ENCODE measurements around the gene TSKS. TPM values are rescaled to one million over a fixed set of nuclear protein-coding genes. Genes with fewer than 3 reads are reported as not detected.
A peak's percentile ranks its signal among the peaks of the same experiment; 100 is the strongest.

Gene TSKS
- total RNA-seq = not detected

DNA sequence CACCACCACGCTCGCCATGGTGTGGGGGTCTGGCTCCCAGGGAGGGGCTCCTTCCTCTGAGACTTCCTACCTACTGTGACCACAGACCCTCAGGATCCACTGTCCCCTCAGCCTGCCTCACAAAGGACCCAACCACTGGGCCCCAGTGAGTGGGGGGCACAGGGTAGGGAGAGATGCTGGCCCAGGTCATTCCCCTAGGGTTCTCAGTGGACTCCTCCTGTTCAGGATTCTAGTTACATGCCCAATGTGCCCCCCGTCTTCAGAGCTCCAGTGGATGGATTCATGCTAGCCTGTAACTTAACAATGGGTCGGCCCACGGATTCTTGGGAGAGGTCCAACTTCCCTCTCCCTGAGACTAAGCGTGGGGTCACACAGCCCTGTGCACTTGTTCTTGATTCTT, at the start of gene TSKS:
TSKS (minus strand) TSS at position 77 of the 400 bp plus-strand sequence; CDS start at position 18, 59 bp downstream.
- Histone ChIP-seq H3K27ac (no peak within 1 kb of the TSS), H3K4me1 (peaks cover 13% of the 10 kb centered on the region), H3K27me3 (no peaks in the 10 kb centered on the region), H3K9ac (ENCODE audit: low read depth in 2 of 2, low read length in 2 of 2) (no peak within 1 kb of the TSS), H3K36me3 (no peaks in the 10 kb centered on the region), H3K9me3 (no peaks in the 10 kb centered on the region), H3K4me3 (no peak within 1 kb of the TSS)
- intact Hi-C loops (cut with DNase I) = no loop called here
- DNase-seq = no peak
- TF ChIP-seq CTCF (IDR thresholded peaks at IDR 0.05) = no peak

- Histone ChIP-seq H3K36me3 (no peaks in the 10 kb centered on the region), H3K9me3 (no peaks in the 10 kb centered on the region), H3K27me3 (no peaks in the 10 kb centered on the region), H3K4me3 (peak overlapping the region; percentile 63), H3K4me1 (no peaks in the 10 kb centered on the region), H3K27ac (peak overlapping the region; percentile 76), H3K9ac (ENCODE audit: low read depth in 2 of 2, low read length in 2 of 2) (peak overlapping the region; percentile 45 to 79)
- no peak for DNase-seq
- intact Hi-C loops (cut with DNase I) = loop anchor here (10.0 kb wide), 1 partner anchor 52 kb away; the partner anchor contains the start of gene PNKP
- no peak for TF ChIP-seq CTCF (IDR thresholded peaks at IDR 0.05)
Measured at GRCh38 chr19:49812452-49812996, 49.4 kb upstream of the TSKS start.

GRCh38 chr19:49811328-49811727, 48.2 kb upstream of the TSKS start:
- DNase-seq = no peak
- H3K36me3 ChIP-seq = no peaks in the 10 kb centered on the region
- no peak for TF ChIP-seq CTCF (IDR thresholded peaks at IDR 0.05)
- no peak overlapping the region for H3K27ac ChIP-seq
- intact Hi-C loops (cut with DNase I) = loop anchor here (10.0 kb wide), 1 partner anchor 53 kb away; the partner anchor contains the start of gene PNKP
- no peak overlapping the region for H3K9ac ChIP-seq (ENCODE audit: low read depth in 2 of 2, low read length in 2 of 2)
- H3K9me3 ChIP-seq = no peaks in the 10 kb centered on the region
- no peak overlapping the region for H3K4me3 ChIP-seq
- H3K4me1 ChIP-seq = no peaks in the 10 kb centered on the region
- no peaks in the 10 kb centered on the region for H3K27me3 ChIP-seq

- intact Hi-C loops (cut with DNase I) = loop anchor here (10.0 kb wide), 1 partner anchor 55 kb away; the partner anchor contains the start of gene PNKP
- no peaks in the 10 kb centered on the region for H3K9me3 ChIP-seq
- no peak for DNase-seq
- TF ChIP-seq CTCF (IDR thresholded peaks at IDR 0.05) = no peak
- peak overlapping the region; percentile 52 for H3K27ac ChIP-seq
- peak overlapping the region; percentile 5 to 67 for H3K9ac ChIP-seq (ENCODE audit: low read depth in 2 of 2, low read length in 2 of 2)
- H3K36me3 ChIP-seq = no peaks in the 10 kb centered on the region
- no peaks in the 10 kb centered on the region for H3K27me3 ChIP-seq
- no peaks in the 10 kb centered on the region for H3K4me1 ChIP-seq
- H3K4me3 ChIP-seq = no peak overlapping the region
Measured at GRCh38 chr19:49809941-49810389, 46.9 kb upstream of the TSKS start.

DNA sequence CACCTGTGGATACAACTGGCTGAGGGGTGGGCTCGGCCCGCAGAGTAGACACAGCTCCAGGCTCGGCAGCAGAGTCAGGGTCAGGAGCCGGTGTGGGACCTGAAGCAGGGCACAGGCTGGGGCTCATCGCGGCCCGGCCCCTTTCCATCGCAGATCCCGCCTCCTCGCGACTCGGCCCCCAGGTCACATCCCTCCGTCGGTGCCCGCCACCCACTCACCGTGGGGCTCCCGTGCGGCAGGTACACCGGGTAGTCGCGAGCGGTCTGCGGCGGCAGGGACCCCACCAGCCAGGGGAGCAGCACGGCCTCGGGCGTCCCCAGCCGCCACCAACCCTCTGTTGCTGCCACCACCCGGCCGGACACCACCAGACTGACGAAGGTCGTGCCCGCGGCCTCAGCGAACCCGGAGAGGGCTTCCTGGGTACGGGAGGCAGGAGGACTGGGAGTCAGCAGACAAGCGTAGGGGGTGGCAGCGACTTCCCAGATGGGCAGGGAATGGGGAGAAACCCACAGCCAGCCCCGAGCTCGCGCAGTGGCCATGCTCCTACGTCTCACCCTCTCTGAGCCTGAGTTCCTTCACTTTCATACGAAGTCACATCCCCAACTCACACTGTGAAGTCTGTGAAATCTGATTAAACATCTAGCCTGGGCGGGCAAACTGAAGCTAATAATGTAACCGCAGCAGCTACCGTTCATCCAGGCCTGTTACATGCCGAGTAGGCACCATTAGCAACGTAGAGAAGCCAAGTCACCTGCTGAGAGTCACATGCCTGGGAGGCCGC, 46.2 kb upstream of the TSKS start:
- no peaks in the 10 kb centered on the region for H3K4me1 ChIP-seq
- peak; percentile 67 for DNase-seq
- no peak for TF ChIP-seq CTCF (IDR thresholded peaks at IDR 0.05)
- peak overlapping the region; percentile 78 for H3K4me3 ChIP-seq
- H3K27me3 ChIP-seq = no peaks in the 10 kb centered on the region
- H3K9ac ChIP-seq (ENCODE audit: low read depth in 2 of 2, low read length in 2 of 2) = peak overlapping the region; percentile 67 to 87
- intact Hi-C loops (cut with DNase I) = no loop called here
- H3K9me3 ChIP-seq = no peaks in the 10 kb centered on the region
- peak overlapping the region; percentile 52 for H3K27ac ChIP-seq
- no peaks in the 10 kb centered on the region for H3K36me3 ChIP-seq
